PC-3 (cell line): Measurements from ENCODE around the gene RSBN1L. TPM values are rescaled to one million over a fixed set of nuclear protein-coding genes. Genes with fewer than 3 reads are reported as not detected.

ENCODE experiments used
- ATAC-seq: fragments of 200-7000 bp; cut with Tn5 transposase; 2 replicates; pipeline ENCODE4 v1.9.1; 2020; ENCODE audit warnings: mild to moderate bottlenecking, moderate library complexity
- BruUV-seq: library from RNA; stranded (reverse); fragments of 400-500 nt; replicated peaks from 2 replicates; lab custom pipeline; 2021; lab: Mats Ljungman, UMichigan
- CTCF ChIA-PET: fragments of 300-600 bp; sonication (Branson Sonifier 250); formaldehyde crosslinking; loops from one replicate; lab custom pipeline; 2022; ENCODE audit warnings: antibody characterized with exemption; lab: Charles Lee
- POLR2A ChIA-PET: fragments of 300-600 bp; sonication (Branson Sonifier 250); formaldehyde crosslinking; loops from one replicate; lab custom pipeline; 2022; ENCODE audit warnings: antibody characterized with exemption; ENCODE audit not compliant: unreplicated experiment; lab: Charles Lee
- DNase-seq: peaks from one replicate; pipeline ENCODE4 v3.0.0-alpha.2; 2015
- H2AFZ ChIP-seq: fragments of 300-600 bp; sonication (generic); 2 replicates; pipeline ENCODE4 v1.6.0; 2016; ENCODE audit warnings: antibody characterized with exemption, low read length
- H3F3A ChIP-seq: fragments of 300-600 bp; sonication (generic); one replicate; pipeline ENCODE4 v1.6.0; 2017; ENCODE audit warnings: antibody characterized with exemption, low read length, control low read depth, mild to moderate bottlenecking; ENCODE audit not compliant: unreplicated experiment
- H3K27ac ChIP-seq: fragments of 300-600 bp; sonication (generic); 2 replicates; pipeline ENCODE4 v1.5.1; 2016; ENCODE audit warnings: mild to moderate bottlenecking, low read length
- H3K27me3 ChIP-seq: fragments of 300-600 bp; sonication (generic); 2 replicates; pipeline ENCODE4 v1.6.1; 2016; ENCODE audit warnings: low read length, mixed read lengths
- H3K36me3 ChIP-seq: fragments of 300-600 bp; sonication (generic); 2 replicates; pipeline ENCODE4 v1.6.1; 2016; ENCODE audit warnings: low read depth, mixed run types, low read length, mixed read lengths
- H3K4me1 ChIP-seq: fragments of 300-600 bp; sonication (generic); 2 replicates; pipeline ENCODE4 v1.5.1; 2016; ENCODE audit warnings: low read length; ENCODE audit not compliant: insufficient read depth
- H3K4me2 ChIP-seq: fragments of 300-600 bp; sonication (generic); 2 replicates; pipeline ENCODE4 v1.6.0; 2016; ENCODE audit warnings: low read length
- H3K4me3 ChIP-seq: fragments of 300-600 bp; sonication (generic); 2 replicates; pipeline ENCODE4 v1.5.1; 2016; ENCODE audit warnings: mild to moderate bottlenecking, low read length, mixed read lengths
- H3K79me2 ChIP-seq: fragments of 300-600 bp; sonication (generic); 2 replicates; pipeline ENCODE4 v1.6.1; 2017; ENCODE audit warnings: low read length, mixed read lengths
- H3K9ac ChIP-seq: fragments of 300-600 bp; sonication (generic); 2 replicates; pipeline ENCODE4 v1.6.0; 2016; ENCODE audit warnings: mild to moderate bottlenecking, low read length
- H3K9me2 ChIP-seq: fragments of 300-600 bp; sonication (generic); replicated peaks from 2 replicates; pipeline ENCODE4 v1.6.1; 2016; ENCODE audit warnings: mixed run types, low read length, mixed read lengths
- H3K9me3 ChIP-seq: fragments of 300-600 bp; sonication (generic); 2 replicates; pipeline ENCODE4 v1.6.1; 2016; ENCODE audit warnings: low read length, mixed read lengths
- H4K20me1 ChIP-seq: fragments of 300-600 bp; sonication (generic); 2 replicates; pipeline ENCODE4 v1.6.1; 2016; ENCODE audit warnings: low read length, mixed read lengths
- CTCF ChIP-seq: fragments of 300-600 bp; sonication (generic); conservative IDR thresholded peaks from 2 replicates; pipeline ENCODE4 v1.5.1; 2017; ENCODE audit warnings: antibody characterized with exemption, low read depth, mild to moderate bottlenecking, low read length
- EZH2 ChIP-seq: fragments of 300-600 bp; sonication (generic); IDR thresholded peaks from one replicate; pipeline ENCODE4 v1.6.1; 2017; ENCODE audit warnings: antibody characterized with exemption, mild to moderate bottlenecking, low read length; ENCODE audit not compliant: unreplicated experiment
- EZH2phosphoT487 ChIP-seq: fragments of 300-600 bp; sonication (generic); IDR thresholded peaks from 2 replicates; pipeline ENCODE4 v1.6.1; 2018; ENCODE audit warnings: mild to moderate bottlenecking, antibody characterized with exemption, low read length, borderline replicate concordance
- intact Hi-C: fragments of 100-400 bp; cut with micrococcal nuclease; formaldehyde crosslinking; loops from 2 replicates; pipeline ENCODE4 v1.9.0; 2023
- total RNA-seq: library from RNA; depleted of rRNA; stranded (reverse); fragments of >200 nt; gene quantifications from 2 replicates; pipeline ENCODE4 v1.2.3, GENCODE V29; 2014

The RSBN1L gene
- total RNA-seq, 1 experiment from 2014 or later, result 6.9 TPM

- CTCF ChIA-PET, result no interaction called here
- no peaks in the 10 kb centered on the region for H3K27me3 ChIP-seq
- no peak overlapping the region for H3K4me2 ChIP-seq
- intact Hi-C loops, result loop anchor here (5.0 kb wide), 1 partner anchor 279 kb away; no protein-coding TSS in a partner anchor
- H4K20me1 ChIP-seq, result no peaks in the 10 kb centered on the region
- no TSS peak for BruUV-seq
- H3K36me3 ChIP-seq, result peaks cover 21% of the 10 kb centered on the region
- no peaks in the 10 kb centered on the region for H3F3A ChIP-seq
- H3K9me2 ChIP-seq, result no peaks in the 10 kb centered on the region
- H3K4me1 ChIP-seq, result 0 out of 2 replicates have a peak, but pooled peaks cover 5% of the 10 kb centered on the region
- no peak overlapping the region for H3K4me3 ChIP-seq
- no peak overlapping the region for H2AFZ ChIP-seq
- no peaks in the 10 kb centered on the region for H3K79me2 ChIP-seq
- POLR2A ChIA-PET, result no interaction called here
- H3K9ac ChIP-seq, result no peak overlapping the region
- H3K27ac ChIP-seq, result no peak overlapping the region
- DNase-seq (no peak), ATAC-seq (no peak)
- H3K9me3 ChIP-seq, result no peaks in the 10 kb centered on the region
- TF ChIP-seq EZH2 (no peak), EZH2phosphoT487 (no peak), CTCF (no peak)
Observed at GRCh38 chr7:77653572-77653971, 42.7 kb upstream of the RSBN1L start.

GRCh38 chr7:77655356-77655755 lies 40.9 kb upstream of the RSBN1L start:
- no peaks in the 10 kb centered on the region for H3K9me3 ChIP-seq
- H3K4me3 ChIP-seq, result no peak overlapping the region
- H3K36me3 ChIP-seq, result peaks cover 21% of the 10 kb centered on the region
- BruUV-seq, result no TSS peak
- intact Hi-C loops, result no loop called here
- no peak for ATAC-seq
- ChIA-PET POLR2A (no interaction called here), CTCF (no interaction called here)
- H3K9me2 ChIP-seq, result no peaks in the 10 kb centered on the region
- no peaks in the 10 kb centered on the region for H3F3A ChIP-seq
- no peak for DNase-seq
- no peak overlapping the region for H3K4me2 ChIP-seq
- no peaks in the 10 kb centered on the region for H3K79me2 ChIP-seq
- TF ChIP-seq EZH2phosphoT487 (no peak), CTCF (no peak), EZH2 (no peak)
- no peak overlapping the region for H3K27ac ChIP-seq
- 0 out of 2 replicates have a peak, but pooled peaks cover 5% of the 10 kb centered on the region for H3K4me1 ChIP-seq
- no peak overlapping the region for H2AFZ ChIP-seq
- no peaks in the 10 kb centered on the region for H4K20me1 ChIP-seq
- H3K9ac ChIP-seq, result no peak overlapping the region
- no peaks in the 10 kb centered on the region for H3K27me3 ChIP-seq

- TF ChIP-seq EZH2phosphoT487 (no peak), EZH2 (no peak), CTCF (no peak)
- intact Hi-C loops, result loop anchor here (2.0 kb wide), 1 partner anchor 43 kb away; no protein-coding TSS in a partner anchor
Observed at GRCh38 chr7:77655836-77656455, 40.3 kb upstream of the RSBN1L start.

More at GRCh38 chr7:77655836-77656455, 40.3 kb upstream of the RSBN1L start:
- no peaks in the 10 kb centered on the region for H3K79me2 ChIP-seq
- no peak overlapping the region for H2AFZ ChIP-seq
- H3K36me3 ChIP-seq, result peaks cover 21% of the 10 kb centered on the region
- H4K20me1 ChIP-seq, result no peaks in the 10 kb centered on the region
- no peak overlapping the region for H3K4me3 ChIP-seq
- DNase-seq, result peak; percentile 46
- POLR2A ChIA-PET, result interaction anchor here (0.6 kb wide), 1 partner anchor 121 kb away, joined by 3 read pairs; no protein-coding TSS in a partner anchor
- 0 out of 2 replicates have a peak, but pooled peaks cover 5% of the 10 kb centered on the region for H3K4me1 ChIP-seq
- BruUV-seq, result no TSS peak
- H3K27ac ChIP-seq, result no peak overlapping the region
- peak; percentile 92 for ATAC-seq
- no peaks in the 10 kb centered on the region for H3F3A ChIP-seq
- no peak overlapping the region for H3K9ac ChIP-seq
- no peaks in the 10 kb centered on the region for H3K9me3 ChIP-seq
- H3K27me3 ChIP-seq, result no peaks in the 10 kb centered on the region
- H3K9me2 ChIP-seq, result no peaks in the 10 kb centered on the region
- CTCF ChIA-PET, result interaction anchor here (0.7 kb wide), 1 partner anchor 41 kb away, joined by 4 read pairs; no protein-coding TSS in a partner anchor
- H3K4me2 ChIP-seq, result no peak overlapping the region
